OCI-M1 (cell line): ENCODE measurements around the gene ZNF354B.

Experiments used
- DNase-seq: peaks from one replicate; lab custom pipeline; 2025; lab: John Stamatoyannopoulos, UW

The ZNF354B gene

GRCh38 chr5:178883815-178884430 lies 24.2 kb downstream of the ZNF354B start:
- DNase-seq, result no peak

DNA sequence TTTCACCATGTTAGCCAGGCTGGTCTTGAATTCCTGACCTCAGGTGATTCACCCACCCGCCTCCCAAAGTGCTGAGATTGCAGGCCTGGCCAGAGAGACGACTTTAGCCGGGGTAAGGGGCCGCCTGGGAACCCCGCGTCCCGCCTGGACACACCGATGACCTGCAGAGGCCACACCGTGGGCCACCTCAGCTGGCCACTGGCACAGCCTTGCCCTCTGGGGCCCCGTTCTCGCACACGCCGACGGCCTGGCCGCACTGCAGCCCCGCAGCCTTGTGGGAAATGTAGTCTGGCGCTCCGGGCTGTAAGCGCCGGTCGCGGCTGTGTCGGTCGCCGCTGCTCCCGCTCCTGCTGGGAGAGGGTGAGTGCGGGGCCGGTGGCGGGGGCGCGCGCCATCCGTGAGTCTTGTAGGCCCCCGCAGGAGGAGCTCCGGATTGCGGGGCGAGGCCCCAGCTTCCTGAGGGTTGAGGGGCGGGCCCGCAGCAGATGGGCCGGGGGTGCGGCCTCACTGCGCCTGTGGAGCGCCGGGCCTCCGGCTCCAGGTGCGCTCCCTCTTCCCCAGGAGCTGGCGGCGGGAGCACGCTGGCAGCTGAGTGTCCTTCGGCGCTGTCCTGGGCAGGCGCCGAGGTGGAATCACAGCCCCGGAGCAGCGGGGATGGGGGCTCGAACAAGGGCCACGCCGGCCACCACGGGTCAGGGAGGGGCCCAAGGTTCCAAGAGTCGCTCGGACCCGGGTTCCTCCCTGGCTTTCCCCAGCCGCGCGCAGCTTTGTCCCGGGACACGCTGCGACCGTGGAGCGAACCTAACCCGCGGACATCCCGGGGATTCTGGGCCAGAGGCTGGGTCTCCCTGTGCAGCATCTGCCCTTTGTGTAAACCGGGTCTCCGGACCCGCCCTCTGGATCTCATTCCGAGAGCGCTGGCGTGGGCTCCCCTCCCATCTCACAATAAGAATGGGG lies 36.1 kb downstream of the ZNF354B start, which contains the start of gene ZFP2:
Gene ZFP2, plus strand, starts transcription at position 299 of the 957 bp plus-strand sequence. CDS start 35,401 bp downstream, outside the sequence.
- no peak for DNase-seq

DNA sequence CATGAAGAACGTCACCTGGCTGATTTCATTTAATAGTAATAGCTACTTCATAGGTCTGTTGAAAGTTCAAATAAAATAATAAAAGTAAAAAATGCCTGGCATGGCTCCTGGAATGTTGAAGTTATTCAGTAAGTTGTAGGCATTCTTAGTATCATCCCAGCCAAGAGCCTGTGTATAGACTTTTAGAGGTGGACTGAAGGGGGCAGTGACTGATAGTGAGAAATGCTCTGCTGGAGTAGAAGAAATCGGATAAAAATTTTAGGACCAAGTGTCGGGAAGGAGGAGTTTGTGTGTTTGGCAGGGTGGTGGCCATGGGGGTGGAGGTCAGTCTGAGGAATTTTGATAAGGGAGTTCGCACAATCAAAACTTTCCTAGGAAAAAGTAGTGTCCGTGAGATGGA lies 39.5 kb downstream of the ZNF354B start:
- no peak for DNase-seq

DNA sequence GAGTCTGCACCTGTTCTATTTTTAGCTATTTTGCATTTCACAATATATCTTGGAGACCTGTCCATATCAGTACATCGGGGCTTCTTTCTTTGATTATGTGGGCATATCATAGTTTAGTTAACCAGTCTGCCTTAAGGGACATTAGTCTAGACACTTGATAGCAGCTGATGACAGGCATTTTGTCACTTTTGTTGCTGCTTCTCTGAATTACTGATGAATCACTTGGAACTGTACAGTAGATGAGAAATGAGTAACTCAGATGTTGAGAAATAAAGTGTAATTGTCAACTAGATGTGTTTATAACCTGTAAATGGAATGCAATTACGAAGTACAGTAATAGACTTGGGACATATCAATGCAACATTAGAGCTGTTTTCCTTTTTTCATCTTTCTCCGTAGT lies 43.1 kb downstream of the ZNF354B start:
- no peak for DNase-seq

GRCh38 chr5:178931846-178932760 lies 72.3 kb downstream of the ZNF354B start:
- DNase-seq, result peak; percentile 3
